HG03103 (cell line): ENCODE results near the gene ZNF296.

Source experiments
- ATAC-seq: cut with Tn5 transposase; IDR thresholded peaks from one replicate; pipeline ENCODE4 v1.9.1; 2021; ENCODE audit warnings: low read depth; ENCODE audit not compliant: unreplicated experiment

The ZNF296 gene

DNA sequence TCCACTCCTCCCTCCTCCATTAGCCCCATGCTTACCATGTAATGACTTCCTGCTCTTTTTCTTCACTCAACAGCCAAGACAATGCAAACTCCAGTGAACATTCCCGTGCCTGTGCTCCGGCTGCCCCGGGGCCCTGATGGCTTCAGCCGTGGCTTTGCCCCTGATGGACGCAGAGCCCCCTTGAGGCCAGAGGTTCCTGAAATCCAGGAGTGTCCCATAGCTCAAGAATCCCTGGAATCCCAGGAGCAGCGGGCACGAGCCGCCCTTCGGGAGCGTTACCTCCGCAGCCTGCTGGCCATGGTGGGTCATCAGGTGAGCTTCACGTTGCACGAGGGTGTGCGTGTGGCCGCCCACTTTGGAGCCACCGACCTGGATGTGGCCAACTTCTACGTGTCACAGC lies 13.8 kb upstream of the ZNF296 start:
- no peak for ATAC-seq

DNA sequence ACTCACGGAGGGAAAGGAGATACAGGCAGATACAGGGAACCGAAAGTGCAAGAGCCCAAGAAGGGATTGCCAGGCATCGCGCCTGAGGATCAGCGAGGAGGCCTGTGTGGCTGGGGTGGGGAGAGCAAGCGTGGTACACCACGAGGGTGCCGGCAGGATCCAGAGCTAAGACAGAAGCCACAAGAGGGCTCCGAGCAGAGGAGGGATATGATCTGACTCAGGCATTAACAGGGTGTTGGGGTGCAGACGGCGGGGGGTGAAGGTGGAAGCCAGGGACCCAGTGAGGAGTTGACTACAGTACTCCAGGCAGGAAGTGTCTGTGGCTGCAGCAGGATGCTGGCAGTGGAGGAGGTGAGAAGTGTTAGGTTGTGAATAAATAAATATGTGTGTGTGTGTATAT lies 11.3 kb upstream of the ZNF296 start:
- no peak for ATAC-seq

DNA sequence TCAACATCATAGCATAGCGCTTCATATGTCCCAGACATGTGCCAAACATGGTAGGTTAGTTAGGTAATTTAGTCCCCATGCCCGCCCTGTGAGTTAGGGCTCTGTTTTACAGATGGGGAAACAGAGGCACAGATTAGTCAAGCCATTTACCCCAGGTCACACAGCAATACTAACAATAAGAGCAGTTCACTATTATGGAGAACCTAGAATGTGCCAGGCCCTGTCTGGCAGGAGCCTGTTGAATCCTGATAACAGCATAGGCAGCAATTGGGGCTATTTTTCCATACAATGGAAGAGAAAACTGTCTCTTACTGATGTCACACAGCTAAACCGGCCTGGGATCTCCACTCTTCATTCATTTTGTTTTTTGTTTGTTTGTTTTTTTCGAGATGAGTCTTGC lies 10.2 kb upstream of the ZNF296 start:
- ATAC-seq: no peak

DNA sequence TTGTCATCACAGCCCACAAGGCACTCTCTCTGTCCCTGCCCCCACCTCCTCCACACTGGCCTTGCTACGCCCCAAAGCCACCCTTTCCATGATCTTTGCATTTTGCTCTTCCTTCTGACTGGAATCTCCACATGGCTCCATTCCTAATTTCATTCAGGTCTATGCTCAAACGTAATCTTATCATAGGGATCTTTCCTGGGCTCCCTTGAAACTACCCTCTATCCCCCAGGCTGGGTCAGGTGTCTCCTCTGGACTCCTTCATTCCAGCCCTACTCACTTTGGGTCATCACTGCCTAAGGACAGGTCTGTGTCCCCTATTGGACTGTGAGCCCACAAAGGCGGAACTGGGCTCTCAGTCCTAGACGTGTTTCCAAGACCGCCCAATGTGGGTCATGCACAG lies 5.9 kb upstream of the ZNF296 start:
- no peak for ATAC-seq

DNA sequence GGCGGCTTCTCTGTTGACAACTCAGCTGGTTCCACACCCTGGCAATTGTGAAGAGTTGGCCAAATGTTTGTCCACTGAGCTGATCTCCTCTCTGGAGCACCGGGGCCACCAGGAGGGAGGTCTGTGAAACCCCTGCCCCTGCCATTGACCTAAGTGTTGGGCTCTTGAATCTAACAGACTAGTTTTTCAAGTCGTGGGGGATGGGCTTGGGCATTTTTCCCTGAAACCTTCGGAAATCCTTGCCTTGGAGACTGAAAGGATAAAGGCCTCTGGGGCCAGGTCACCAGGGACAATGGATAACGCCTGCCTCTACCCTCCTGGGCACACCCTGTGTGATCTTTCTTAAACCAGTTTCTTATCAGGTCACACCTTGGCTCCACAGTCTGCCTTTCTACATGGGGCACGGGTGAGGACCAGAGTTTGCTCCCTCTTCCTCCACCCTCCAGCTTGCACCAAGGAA lies 3.7 kb upstream of the ZNF296 start:
- ATAC-seq: no peak

DNA sequence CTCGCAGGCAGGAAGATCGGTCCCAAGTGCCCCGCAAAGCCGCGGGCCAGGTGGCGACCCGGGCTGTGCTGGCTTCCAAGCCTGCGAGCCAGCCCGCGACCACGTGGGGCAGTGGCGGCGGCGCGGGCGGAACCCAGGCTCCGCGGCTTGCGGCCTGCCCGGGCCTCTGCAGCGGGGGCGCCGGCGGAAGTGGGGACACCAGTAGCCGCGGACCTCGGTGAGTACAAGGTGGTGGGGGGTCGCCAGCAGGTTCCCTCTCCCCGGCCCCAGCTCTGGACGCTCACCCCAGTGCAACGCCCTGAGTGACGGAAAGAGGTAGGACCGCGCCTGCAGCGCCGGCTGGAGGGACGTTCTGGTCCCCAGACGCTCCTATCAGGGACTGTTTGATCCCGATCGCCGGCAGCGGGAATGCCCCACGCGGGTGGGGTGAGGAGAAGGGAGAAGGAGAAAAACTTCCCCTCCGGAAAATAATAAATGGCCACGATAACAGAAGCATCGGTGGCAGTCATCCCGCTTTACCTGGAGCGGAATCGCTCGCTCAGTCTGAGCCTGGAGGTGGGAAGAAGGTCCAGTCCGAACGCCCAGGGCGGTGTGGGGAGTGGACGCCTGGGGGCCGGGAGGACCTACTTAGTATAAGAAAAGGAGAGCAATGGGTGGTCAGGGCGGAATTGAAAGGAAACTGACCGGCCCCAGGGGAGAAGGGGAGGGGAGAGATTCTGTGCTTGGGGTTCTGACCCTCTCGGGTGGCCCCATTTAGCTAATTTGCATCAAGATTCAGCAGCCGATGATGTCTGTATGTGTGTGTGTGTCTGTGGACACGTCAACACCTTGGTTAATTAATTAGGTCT lies 3.0 kb upstream of the ZNF296 start, which contains the start of gene GEMIN7:
GEMIN7 (plus strand) TSS at position 198 of the 848 bp plus-strand sequence. CDS start 10,855 bp downstream, outside the sequence.
- no peak for ATAC-seq

DNA sequence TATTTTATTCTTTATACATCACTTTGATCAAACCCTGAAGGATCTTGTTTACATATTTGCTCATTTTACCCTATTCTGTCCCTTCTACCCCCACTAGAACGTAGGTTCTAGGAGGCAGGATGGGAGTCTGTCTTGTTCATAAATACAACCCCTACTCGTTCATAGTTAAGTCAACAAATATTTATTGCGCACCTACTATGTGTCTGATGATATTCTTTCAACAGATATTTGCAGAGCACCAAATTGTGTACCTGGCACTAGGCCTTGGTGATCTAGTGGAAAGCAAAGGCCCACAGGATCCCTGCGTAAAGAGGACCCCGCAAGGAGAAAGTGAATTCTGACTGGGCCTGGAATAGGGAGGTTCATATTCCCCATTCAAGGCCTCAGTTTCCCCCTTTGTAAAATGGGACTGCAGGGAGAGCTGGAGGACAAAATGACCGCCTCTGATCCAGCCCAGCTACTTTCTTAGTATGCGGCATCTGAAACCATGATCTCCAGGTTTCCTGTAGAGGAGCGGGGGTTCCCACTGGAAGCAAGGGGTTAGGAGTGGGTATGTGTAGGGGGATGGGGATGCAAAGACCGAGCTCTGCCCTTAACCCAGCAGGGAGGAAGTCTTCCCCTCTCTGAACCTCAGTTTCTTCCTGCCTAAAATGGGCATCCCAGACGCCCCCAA lies 2.2 kb upstream of the ZNF296 start:
- no peak for ATAC-seq

DNA sequence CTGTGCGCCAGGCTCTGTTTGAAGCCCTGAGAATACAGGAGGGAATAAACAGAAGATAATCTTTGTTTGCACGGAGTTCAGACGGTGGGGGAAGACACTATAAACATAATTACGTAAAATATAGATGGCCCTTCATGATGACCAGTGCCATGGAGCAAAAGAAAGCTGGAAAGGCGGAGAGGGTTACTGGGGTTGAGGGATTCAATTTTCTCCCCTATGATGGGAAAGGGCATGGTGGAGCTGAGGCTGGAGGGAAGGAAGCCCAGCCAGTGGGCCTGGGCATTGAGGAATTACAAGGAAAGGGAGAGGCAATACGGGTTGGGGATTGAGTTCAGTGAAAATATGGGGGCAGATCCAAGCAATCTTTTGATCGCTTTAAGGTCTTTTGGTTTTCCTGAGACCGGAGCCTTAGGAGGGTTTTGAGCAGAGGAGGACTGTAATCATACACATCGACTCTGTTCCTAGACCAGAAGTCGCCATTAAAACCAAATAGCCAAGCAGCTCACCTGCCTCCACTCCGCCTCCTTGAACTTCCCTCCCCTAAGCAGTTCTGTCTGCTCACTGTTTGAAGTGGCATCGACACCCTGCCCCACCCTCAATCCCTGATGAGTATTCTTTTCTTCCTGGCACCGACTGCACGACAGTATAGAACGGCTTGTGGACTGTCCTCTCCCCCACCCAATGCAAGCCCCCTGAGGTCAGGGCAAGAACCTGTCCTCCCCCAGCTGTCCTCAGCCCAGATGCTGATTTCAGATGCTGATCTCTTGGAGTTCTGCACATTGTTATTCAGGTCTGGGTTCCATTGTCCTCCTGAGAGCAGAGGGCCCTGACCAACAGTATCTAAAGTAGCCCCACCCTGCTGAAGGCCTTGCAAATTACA lies 813 bp upstream of the ZNF296 start:
- no peak for ATAC-seq

DNA sequence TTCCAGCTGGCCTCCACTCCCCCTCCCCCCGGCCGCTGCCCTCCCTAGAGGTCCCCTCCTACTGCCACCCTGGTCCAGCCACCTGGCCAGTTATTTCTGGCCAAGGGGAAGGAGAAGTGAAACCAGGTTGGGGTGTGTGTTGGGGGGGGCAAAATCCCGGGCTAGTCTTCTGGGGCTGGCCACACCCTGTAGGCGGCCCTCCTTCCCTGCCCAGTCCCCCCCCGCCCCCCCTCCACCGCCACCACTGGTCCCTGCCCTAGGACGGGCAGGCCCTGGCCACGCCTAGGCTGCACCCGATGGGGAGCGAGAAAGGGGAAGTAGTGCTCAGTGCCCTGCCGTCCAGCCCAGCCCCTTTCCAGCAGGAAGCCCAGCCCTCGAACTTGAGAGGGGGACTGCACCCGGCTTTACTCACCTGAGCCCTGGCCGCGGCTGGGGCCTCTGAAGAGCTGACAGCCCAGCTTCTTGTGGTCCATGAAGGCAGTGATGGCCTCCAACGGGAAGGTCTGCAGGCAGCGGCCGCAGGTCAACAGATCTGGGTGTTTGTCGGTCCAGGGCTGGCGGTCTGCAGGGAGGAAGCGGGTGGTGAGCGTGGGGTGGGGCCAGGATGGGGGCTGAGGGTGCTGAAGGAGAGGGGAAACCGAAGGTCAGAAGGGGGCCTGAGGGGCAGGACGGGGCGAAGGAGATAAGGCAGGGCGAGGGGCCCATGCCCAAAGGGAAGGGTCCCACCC lies 813 bp downstream of the ZNF296 start:
- ATAC-seq: peak; percentile 46

DNA sequence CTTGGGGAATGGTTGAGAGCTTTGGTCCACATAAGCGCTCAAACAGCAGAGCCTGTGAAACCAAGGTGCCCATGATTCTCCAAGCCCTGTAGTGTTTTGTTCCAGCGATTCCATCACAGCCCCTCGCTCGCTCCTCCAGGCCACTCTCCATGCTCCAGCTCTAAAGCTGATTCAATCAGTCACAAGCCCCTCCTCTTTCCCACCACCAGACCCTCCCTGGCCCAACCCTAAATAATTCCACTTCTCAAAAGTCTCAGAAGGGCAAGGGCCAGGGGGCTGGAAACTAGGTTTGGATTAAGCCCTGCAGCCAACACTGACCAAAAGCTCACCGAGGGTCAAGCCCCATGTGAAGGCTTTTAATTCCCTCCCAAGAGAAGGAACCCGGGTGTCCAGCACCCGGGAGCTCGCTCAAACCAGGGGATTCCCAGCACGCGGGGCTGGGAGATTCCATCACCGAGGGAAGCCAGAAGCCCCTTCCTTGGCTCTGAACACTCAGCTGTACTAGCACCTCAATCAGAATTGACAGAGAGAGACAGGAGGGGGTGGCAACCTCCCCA lies 1.5 kb downstream of the ZNF296 start:
- peak; percentile 12 for ATAC-seq

DNA sequence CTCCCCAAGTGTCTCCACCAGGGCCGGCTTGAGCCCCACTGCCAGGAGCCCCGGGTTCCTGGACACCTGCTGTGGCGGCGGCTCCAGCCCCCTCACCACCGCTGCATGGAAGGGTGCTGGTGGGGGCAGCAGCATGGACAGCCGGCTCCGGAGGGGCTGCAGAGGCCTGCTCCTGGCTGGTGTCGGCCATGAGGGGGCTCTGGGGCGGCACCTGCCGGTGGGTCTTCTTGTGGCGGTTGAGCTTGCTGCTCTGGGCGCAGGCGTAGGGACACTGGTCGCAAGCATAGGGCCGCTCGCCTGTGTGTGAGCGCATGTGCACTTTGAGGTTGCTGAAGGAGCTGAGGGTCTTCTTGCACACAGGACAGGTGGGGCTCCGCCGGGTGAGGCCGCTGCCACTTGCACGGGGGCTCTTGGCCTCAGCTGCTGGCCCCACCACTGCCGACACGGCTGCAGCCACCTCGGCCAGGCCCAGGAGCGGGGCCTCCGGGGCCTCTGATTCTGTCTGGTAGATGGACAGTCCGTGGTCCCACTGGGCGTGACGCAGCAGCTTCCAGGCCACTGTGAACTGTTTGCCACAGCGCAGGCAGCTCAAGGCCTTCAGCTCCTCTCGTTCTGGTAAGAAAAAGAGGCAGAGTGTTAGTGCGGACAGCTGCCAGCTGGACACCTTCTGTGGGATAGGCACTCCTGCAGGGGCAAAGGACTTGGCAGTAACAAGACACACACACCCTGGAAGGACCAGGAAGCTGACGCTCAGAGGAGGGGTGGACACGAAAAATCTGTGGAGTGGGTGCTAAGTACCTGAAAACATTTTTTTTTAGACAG lies 4.1 kb downstream of the ZNF296 start:
- ATAC-seq: no peak

DNA sequence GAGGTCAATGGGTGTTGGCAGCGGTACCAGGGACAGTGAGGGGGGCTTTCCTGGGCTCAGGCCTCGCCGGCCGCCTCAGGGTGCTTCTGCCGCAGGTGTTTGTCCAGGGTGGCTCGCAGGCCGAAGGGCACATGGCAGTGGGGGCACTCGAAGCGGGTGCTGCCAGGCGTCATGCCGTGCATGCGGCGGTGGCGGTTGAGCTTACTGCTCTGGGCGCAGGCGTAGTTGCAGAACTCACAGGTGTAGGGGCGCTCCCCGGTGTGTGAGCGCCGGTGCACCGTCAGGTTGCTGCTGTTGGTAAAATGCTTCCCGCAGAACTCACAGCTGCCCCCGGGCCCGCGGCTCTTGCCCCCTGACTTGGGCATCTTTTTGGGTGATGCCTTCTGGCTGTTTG lies 4.7 kb downstream of the ZNF296 start:
- no peak for ATAC-seq

DNA sequence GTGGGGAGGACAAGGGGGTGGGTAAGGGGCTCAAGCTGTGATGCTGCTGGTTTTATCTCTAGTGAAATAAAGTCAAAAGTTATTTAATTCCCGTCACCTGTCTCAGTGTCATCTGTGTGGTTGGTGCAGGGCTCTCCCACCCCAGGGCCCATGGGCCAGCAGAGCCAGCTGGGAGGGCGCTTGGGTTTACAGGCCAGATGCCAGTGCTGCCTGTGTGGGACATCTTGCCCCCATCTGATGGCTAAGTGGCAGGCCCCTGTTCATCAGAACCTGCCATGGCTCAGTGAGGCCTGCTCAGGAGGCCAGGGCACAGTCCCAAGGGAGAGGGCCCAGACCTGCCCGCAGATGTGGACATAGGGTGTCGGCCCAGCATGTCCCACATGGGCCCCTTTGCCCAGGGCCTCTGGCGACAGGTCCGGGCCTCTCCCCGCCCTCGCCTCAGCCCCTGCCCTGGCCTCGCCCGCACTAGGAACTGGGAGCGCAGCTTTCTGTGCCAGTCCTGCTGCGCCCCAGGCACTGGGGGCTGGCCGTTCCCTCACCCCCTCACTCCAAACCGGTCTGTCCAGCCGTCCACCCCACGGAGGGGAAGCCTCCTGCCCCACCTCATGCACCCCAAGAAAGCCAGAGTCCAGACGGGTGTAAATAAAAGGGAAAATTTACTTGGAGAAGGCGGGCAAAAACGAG lies 5.3 kb downstream of the ZNF296 start:
- no peak for ATAC-seq

DNA sequence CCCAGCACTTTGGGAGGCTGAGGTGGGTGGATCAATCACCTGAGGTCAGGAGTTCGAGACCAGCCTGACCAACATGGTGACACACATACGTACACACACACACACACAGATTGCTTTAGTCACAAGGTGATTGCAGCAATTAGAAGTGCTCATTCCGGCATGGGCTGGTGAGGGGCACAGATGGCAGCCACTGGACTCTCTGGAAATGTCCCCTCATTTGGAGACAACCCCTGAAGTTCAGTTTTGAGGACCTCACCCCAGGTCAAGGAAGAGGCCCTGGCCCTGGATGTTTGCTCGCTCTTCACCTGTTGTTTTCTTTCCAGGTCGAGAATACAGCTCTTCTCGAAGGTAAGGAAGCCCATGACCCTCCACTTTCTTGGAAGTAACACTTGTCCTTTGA lies 6.1 kb downstream of the ZNF296 start:
- ATAC-seq: no peak

DNA sequence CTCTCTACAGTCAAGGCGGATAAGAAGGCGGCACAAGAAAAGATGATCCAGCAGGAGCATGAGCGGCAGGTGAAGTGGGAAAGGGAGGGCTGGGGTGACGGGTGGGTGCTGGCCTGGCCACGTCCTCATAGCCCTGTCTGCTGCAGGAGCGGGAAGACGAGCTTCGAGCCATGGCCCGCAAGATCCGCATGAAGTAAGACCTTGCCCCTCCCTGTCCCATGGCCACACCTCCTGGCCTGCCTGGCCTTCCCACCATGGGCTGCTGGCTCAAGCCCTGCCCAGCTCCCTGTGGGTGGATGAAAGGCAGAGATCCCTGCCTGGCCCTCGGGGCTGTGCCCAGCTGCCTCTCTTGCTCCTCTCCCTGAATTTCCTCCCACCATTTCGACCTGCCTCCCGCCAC lies 7.2 kb downstream of the ZNF296 start:
- no peak for ATAC-seq

DNA sequence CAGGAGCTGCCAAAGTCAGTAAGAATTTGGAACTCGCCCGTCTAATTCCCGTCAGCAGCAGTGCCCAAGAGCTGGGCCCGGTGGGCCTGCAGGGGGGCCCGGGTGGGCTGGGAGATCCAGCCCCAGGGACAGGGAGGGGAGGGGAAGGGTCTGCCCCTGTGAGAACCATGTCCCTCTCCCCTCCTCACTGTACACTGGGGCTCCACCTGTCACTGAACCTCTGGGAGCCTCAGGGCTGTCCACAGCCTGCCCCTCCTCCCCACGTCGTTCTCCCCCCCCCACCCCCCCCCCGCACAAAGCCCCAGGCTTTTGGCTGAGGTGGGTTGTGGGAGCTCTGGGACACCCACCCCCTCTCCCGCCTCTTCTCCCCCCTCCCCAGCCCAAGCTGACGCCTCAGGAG lies 8.2 kb downstream of the ZNF296 start:
- ATAC-seq: no peak

DNA sequence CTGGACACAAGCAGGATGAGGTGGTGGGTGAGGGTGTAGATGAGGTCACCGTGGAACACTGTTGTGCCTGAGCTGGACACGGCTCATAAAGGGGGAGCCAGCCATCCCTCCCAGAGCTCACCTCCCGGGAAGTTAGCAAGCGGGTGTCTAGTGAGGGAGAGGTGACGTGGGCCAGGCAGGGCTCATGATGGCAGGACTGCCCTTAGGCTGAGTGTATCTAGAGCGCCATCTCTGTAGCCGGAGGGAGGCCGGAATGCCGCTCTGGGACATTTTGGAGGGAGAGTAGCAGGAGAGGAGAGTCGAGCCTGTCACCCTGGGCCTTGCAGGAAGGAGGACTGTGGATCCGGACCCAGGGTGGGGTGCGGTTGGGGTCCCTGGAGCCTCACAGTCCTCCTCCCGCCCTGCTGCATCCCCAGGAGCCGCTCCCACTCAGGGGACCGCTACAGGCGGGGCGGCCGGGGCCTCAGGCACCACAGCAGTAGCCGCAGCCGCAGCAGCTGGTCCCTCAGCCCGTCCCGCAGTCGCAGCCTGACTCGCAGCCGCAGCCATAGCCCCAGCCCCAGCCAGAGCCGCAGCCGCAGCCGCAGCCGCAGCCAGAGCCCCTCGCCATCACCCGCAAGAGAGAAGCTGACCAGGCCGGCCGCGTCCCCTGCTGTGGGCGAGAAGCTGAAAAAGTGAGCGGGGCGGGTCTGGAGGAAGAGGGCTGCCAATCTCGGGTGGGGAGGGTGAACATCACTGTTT lies 9.2 kb downstream of the ZNF296 start:
- no peak for ATAC-seq
